NB4 (cell line): ENCODE data around the gene PSME1.

Experiments
- DNase-seq: peaks from one replicate; pipeline ENCODE4 v3.0.0; 2010; ENCODE audit warnings: low read depth
- H3K4me3 ChIP-seq: one replicate; pipeline ENCODE4 v1.5.1; 2011; ENCODE audit warnings: mild to moderate bottlenecking, low read depth, low read length, moderate library complexity
- MYC ChIP-seq: IDR thresholded peaks from 2 replicates; pipeline ENCODE4 v1.6.1; 2011; ENCODE audit warnings: low read depth, low read length
- POLR2A ChIP-seq: IDR thresholded peaks from 2 replicates; pipeline ENCODE4 v1.6.1; 2011; ENCODE audit warnings: mild to moderate bottlenecking; ENCODE audit not compliant: insufficient read length; ENCODE audit errors: extremely low read depth
- TF ChIP-seq, protein P1 (sequence below): IDR thresholded peaks from one replicate; pipeline ENCODE4 v1.5.1; 2012; ENCODE audit warnings: low read depth, low read length
- TF ChIP-seq, protein P2 (sequence below): IDR thresholded peaks from 2 replicates; pipeline ENCODE4 v1.6.1; 2011; ENCODE audit warnings: low read depth, low read length

The PSME1 gene

DNA sequence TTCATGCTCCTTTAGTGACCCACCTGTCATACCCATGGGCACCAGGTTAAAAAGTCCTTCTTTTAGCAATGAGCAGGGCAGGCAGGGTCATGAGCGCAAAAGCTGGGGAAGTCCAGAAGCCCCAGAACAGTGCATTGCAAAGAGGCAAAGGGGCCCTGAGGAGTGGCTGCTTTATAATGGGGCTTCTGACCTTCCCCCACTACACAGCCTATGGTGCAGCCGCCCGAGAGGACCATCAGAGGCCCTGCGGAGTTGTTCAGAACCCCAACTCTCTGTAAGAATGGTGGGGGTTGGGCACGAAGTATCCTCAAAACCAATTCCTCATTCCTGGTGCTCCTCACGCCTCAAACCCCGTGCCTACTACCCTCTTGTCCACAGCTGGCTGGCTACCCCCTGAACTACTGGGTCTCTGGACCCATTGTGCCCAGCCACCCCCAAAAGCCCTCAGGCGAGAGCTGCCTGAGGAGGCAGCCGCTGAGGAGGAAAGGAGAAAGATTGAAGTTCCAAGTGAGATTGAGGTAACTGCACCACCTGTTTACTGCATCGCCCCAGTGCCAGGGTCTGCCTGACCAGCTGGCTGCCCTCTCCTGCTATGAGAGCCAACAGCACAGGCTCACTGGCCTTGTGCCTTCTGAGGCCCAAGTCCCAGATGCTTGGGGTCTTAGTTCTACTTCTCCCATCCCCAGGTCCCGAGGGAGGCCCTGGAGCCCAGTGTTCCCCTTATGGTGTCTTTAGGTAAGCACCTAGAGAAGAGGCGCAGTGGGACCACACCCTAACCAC is 42.6 kb downstream of the PSME1 start:
- DNase-seq, result no peak
- TF ChIP-seq MYC (no peak), POLR2A (no peak)
- TF ChIP-seq, protein P1, sequence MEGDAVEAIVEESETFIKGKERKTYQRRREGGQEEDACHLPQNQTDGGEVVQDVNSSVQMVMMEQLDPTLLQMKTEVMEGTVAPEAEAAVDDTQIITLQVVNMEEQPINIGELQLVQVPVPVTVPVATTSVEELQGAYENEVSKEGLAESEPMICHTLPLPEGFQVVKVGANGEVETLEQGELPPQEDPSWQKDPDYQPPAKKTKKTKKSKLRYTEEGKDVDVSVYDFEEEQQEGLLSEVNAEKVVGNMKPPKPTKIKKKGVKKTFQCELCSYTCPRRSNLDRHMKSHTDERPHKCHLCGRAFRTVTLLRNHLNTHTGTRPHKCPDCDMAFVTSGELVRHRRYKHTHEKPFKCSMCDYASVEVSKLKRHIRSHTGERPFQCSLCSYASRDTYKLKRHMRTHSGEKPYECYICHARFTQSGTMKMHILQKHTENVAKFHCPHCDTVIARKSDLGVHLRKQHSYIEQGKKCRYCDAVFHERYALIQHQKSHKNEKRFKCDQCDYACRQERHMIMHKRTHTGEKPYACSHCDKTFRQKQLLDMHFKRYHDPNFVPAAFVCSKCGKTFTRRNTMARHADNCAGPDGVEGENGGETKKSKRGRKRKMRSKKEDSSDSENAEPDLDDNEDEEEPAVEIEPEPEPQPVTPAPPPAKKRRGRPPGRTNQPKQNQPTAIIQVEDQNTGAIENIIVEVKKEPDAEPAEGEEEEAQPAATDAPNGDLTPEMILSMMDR, result no peak
- TF ChIP-seq, protein P2, sequence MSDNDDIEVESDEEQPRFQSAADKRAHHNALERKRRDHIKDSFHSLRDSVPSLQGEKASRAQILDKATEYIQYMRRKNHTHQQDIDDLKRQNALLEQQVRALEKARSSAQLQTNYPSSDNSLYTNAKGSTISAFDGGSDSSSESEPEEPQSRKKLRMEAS, result no peak
- no peak overlapping the region for H3K4me3 ChIP-seq

DNA sequence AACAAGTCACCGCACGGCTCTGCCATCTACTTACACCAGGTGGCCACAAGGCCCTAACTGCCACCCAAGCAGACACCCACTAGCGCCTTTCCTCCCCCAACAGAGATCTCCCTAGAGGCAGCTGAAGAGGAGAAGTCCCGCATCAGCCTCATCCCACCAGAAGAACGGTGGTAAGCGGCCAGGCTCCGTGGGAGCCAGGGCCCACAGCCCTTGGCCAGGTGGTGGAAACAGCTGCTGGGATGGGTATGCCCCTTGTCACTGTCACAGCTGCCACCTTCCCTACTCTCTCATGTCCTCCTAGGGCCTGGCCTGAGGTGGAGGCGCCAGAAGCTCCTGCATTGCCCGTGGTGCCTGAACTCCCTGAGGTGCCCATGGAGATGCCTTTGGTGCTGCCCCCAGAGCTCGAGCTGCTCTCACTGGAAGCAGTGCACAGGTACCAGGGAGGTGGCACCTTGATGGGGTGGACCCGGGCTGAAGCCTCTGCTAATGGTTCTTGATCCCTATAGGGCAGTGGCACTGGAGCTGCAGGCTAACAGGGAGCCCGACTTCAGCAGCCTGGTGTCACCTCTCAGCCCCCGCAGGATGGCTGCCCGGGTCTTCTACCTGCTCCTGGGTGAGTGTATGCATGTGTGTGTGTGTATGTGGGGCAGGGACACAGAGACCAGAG is 43.4 kb downstream of the PSME1 start:
- TF ChIP-seq MYC, result no peak
- TF ChIP-seq, protein P2, result no peak
- TF ChIP-seq, protein P1, result no peak
- TF ChIP-seq POLR2A, result no peak
- H3K4me3 ChIP-seq, result no peak overlapping the region
- DNase-seq, result peak; percentile 33

DNA sequence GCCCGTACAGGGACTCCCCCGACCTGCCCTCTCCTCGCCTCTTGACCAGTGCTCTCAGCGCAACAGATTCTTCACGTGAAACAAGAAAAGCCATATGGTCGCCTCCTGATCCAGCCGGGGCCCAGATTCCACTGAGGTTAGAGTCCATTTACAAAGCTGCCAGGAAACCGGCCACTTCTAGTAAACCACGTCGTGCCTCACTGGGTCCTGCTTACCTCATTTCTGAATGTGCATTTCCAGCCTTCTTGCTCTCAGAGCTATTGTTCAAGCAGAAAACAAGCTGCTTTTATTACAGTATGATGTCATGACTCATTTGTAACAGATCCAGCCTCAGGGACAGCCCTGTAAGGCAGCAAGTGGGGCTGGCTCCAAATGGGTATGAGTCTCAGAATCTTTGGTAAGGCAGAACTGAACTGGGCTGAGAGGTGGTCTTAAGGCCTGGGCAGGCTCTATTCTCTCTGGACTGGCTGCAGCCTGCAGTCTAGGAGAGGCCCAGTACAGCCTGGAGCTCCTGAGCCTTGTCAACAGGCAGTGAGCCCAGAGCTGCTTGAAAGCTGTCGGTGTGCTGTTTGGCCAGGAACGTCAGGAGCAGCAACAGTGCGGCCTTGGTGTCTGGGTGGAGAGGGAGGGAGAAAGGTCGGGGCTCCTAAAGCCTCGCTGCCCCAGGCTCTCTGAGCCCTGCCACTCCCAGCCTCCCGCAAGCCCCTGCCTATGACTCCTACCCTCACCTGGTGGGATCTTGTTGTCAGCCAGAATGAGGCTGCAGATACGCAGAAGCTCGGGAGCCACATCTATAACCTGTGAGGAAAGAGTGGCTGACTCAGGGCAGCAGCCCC is 44.2 kb downstream of the PSME1 start:
- TF ChIP-seq, protein P1, result no peak
- TF ChIP-seq, protein P2, result no peak
- TF ChIP-seq MYC (no peak), POLR2A (no peak)
- no peak overlapping the region for H3K4me3 ChIP-seq
- no peak for DNase-seq

DNA sequence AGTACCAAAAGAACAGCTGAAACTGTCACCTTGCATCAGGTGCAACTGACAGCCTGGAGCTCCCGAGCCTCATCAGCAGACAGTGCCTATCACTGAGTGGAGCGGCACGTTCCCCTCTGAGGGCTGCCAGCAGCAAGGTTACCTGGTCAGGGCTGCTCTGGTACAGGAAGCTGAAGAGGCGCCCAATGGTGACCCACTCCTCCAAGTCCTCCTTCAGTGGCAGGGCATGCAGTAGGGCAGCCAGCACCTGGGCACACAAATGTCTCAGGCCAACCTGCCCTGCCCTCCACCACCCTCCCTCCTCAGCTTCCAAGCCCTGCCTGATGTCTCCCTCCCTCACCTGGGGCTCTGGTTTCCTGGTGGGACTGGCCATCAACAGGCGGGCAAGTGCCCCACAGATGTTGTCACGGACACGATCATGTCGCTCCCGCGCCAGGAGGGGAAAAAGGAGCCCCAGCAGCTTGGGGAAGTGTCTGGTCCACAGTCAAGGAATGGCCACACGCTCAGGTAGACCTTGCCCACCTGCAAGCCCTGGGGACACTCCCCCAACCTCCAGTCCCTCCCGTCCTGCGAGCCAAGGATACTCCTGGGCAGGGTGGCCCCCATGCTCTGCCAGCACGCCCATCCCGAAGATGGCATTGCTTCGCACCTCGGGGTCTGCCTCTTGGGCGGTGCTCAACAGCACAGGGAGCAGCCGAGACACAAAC is 45.5 kb downstream of the PSME1 start:
- no peak for DNase-seq
- TF ChIP-seq, protein P1, result no peak
- TF ChIP-seq, protein P2, result no peak
- TF ChIP-seq POLR2A (no peak), MYC (no peak)
- no peak overlapping the region for H3K4me3 ChIP-seq

DNA sequence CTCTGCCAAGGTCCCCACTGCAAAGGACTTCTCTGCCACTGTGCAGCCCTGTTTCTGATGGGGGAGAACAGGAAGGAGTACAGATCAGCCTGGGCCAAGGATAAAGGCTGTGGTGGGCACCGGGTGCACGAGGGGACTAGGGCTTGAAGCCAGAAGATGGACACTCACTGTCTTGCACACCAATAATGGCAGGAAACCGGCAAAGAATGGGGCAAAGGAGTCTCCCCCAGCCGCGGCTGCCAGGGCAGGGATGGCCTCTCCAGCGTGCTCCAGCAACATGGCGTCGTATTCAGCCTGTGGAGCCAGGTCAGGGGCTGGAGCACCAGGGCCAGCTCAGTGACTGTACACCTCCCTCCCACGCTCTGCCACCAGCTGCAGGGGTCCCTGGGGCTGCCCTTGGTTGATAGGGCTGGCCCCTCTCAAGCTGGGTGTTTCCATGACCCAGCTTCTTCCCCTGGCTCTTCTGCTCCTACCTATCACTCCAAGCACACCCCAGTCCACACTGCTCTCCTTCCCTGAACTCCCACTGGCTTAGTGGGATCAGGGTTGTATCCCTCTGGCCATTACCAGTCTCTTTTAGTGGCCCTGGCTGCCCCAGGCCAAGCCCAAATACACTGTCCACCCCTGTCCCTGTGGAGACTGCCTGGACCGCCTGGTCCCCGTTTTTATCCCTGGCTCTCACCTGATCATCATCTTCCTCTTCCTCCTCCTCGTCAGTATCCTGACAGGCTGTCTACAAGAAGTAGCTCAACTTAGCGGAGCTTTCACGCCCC is 46.3 kb downstream of the PSME1 start:
- no peak for DNase-seq
- no peak overlapping the region for H3K4me3 ChIP-seq
- TF ChIP-seq, protein P1, result no peak
- no peak for TF ChIP-seq POLR2A
